ENCODE results near the gene MSMB.
"Not testable (repeated sequence)": the region's sequence is repeated elsewhere in the genome, so short reads cannot be mapped to it uniquely, and the experiment has no call there.

Gene MSMB

GRCh38 chr10:46002916-46003693, 43.0 kb downstream of the MSMB start:
- Histone ChIP-seq H3K4me3 (no peak overlapping the region), H3K9ac (no peak overlapping the region), H4K20me1 (peaks cover 30 to 81% (median 77%) of the 10 kb centered on the region in 11 experiments), H3K4me1 (peaks cover 0 to 15% (median 0%) of the 10 kb centered on the region in 10 experiments; a peak in 6 of 20 replicates), H3K9me3 (replicated peaks in 1 of 11) (peaks cover 9 to 22% (median 17%) of the 10 kb centered on the region in 11 experiments; a peak in 20 of 22 replicates), H3K27me3 (no peaks in the 10 kb centered on the region), H3K4me2 (no peak overlapping the region), H3K27ac (no peak overlapping the region; a peak in 1 of 22 replicates), H3K36me3 (peaks cover 83 to 100% (median 100%) of the 10 kb centered on the region in 11 experiments)
- no peak for TF ChIP-seq Cebpa-rat (IDR thresholded peaks at IDR 0.05)

- H3K27me3 ChIP-seq, H3K4me3 ChIP-seq, H3K4me2 ChIP-seq, H3K27ac ChIP-seq, H3K4me1 ChIP-seq, H3K9ac ChIP-seq: not testable (repeated sequence)
- Histone ChIP-seq H3K36me3 (peaks cover 83 to 100% (median 100%) of the 10 kb centered on the region in 11 experiments), H4K20me1 (peaks cover 23 to 81% (median 69%) of the 10 kb centered on the region in 11 experiments), H3K9me3 (replicated peaks in 1 of 11) (peaks cover 9 to 25% (median 20%) of the 10 kb centered on the region in 11 experiments; a peak in 20 of 22 replicates)
Observed at GRCh38 chr10:46002189-46002687, 43.8 kb downstream of the MSMB start.

- Histone ChIP-seq H3K36me3 (peaks cover 80 to 100% (median 97%) of the 10 kb centered on the region in 11 experiments), H3K9ac (no peak overlapping the region), H3K4me3 (no peak overlapping the region), H3K27ac (no peak overlapping the region), H4K20me1 (peaks cover 23 to 71% (median 60%) of the 10 kb centered on the region in 11 experiments), H3K27me3 (no peaks in the 10 kb centered on the region), H3K4me1 (0 out of 20 replicates have a peak, but pooled peaks cover 0 to 2% (median 0%) of the 10 kb centered on the region in 10 experiments), H3K4me2 (no peak overlapping the region), H3K9me3 (replicated peaks in 1 of 11) (peaks cover 9 to 29% (median 21%) of the 10 kb centered on the region in 11 experiments; a peak in 20 of 22 replicates)
- no peak for TF ChIP-seq Cebpa-rat (IDR thresholded peaks at IDR 0.05)
Observed at GRCh38 chr10:46001187-46001756, 44.8 kb downstream of the MSMB start.

GRCh38 chr10:46000538-46000937, 45.5 kb downstream of the MSMB start:
- Histone ChIP-seq H3K4me2 (no peak overlapping the region), H3K4me3 (no peak overlapping the region), H3K27me3 (no peaks in the 10 kb centered on the region), H3K4me1 (no peaks in the 10 kb centered on the region), H3K9ac (no peak overlapping the region), H3K9me3 (replicated peaks in 1 of 11) (peaks cover 9 to 29% (median 21%) of the 10 kb centered on the region in 11 experiments; a peak in 20 of 22 replicates), H4K20me1 (peaks cover 20 to 64% (median 52%) of the 10 kb centered on the region in 11 experiments; a peak in 21 of 22 replicates), H3K36me3 (peaks cover 73 to 92% (median 90%) of the 10 kb centered on the region in 11 experiments), H3K27ac (peak overlapping the region in 1 of 11 experiments; percentile 11; a peak in 1 of 22 replicates)
- TF ChIP-seq Cebpa-rat (IDR thresholded peaks at IDR 0.05), result no peak

- not testable (repeated sequence) for H3K4me1 ChIP-seq, H3K27me3 ChIP-seq, H3K9ac ChIP-seq, H3K27ac ChIP-seq, H3K4me2 ChIP-seq, H3K4me3 ChIP-seq
- Histone ChIP-seq H4K20me1 (peaks cover 14 to 58% (median 47%) of the 10 kb centered on the region in 11 experiments; a peak in 21 of 22 replicates), H3K36me3 (peaks cover 67 to 89% (median 86%) of the 10 kb centered on the region in 11 experiments), H3K9me3 (replicated peaks in 1 of 11) (peaks cover 9 to 29% (median 21%) of the 10 kb centered on the region in 11 experiments; a peak in 20 of 22 replicates)
Observed at GRCh38 chr10:45999955-46000354, 46.1 kb downstream of the MSMB start.

- no peak for TF ChIP-seq Cebpa-rat (IDR thresholded peaks at IDR 0.05)
- no peaks in the 10 kb centered on the region for H3K4me1 ChIP-seq
- no peak overlapping the region for H3K9ac ChIP-seq
- peaks cover 9 to 29% (median 21%) of the 10 kb centered on the region in 11 experiments; a peak in 20 of 22 replicates for H3K9me3 ChIP-seq (replicated peaks in 1 of 11)
- no peak overlapping the region for H3K27ac ChIP-seq
- no peak overlapping the region for H3K4me2 ChIP-seq
- peaks cover 59 to 87% (median 81%) of the 10 kb centered on the region in 11 experiments for H3K36me3 ChIP-seq
- H3K27me3 ChIP-seq, result no peaks in the 10 kb centered on the region
- H3K4me3 ChIP-seq, result no peak overlapping the region
- H4K20me1 ChIP-seq, result peaks cover 0 to 48% (median 31%) of the 10 kb centered on the region in 11 experiments; a peak in 21 of 22 replicates
Observed at GRCh38 chr10:45997994-45998763, 47.9 kb downstream of the MSMB start.

GRCh38 chr10:45997557-45997956, 48.5 kb downstream of the MSMB start:
- H3K9me3 ChIP-seq (replicated peaks in 1 of 11), result peaks cover 9 to 29% (median 21%) of the 10 kb centered on the region in 11 experiments; a peak in 20 of 22 replicates
- peaks cover 0 to 42% (median 25%) of the 10 kb centered on the region in 11 experiments; a peak in 21 of 22 replicates for H4K20me1 ChIP-seq
- H3K9ac ChIP-seq, result no peak overlapping the region
- no peak for TF ChIP-seq Cebpa-rat (IDR thresholded peaks at IDR 0.05)
- no peaks in the 10 kb centered on the region for H3K27me3 ChIP-seq
- H3K4me1 ChIP-seq, result no peaks in the 10 kb centered on the region
- no peak overlapping the region for H3K4me3 ChIP-seq
- H3K4me2 ChIP-seq, result no peak overlapping the region
- H3K27ac ChIP-seq, result no peak overlapping the region
- H3K36me3 ChIP-seq, result peaks cover 54 to 87% (median 80%) of the 10 kb centered on the region in 11 experiments

GRCh38 chr10:45985590-45985989, 60.5 kb downstream of the MSMB start:
- not testable (repeated sequence) for H3K9me3 ChIP-seq (replicated peaks in 1 of 11); H3K9ac ChIP-seq; H3K27ac ChIP-seq; H3K4me3 ChIP-seq; H3K27me3 ChIP-seq; H3K4me1 ChIP-seq; H3K4me2 ChIP-seq
- Histone ChIP-seq H4K20me1 (peaks cover 0 to 63% (median 15%) of the 10 kb centered on the region in 11 experiments; a peak in 11 of 22 replicates), H3K36me3 (peaks cover 18 to 74% (median 49%) of the 10 kb centered on the region in 11 experiments)

GRCh38 chr10:45984473-45984872, 61.6 kb downstream of the MSMB start:
- not testable (repeated sequence) for H3K27me3 ChIP-seq; H3K9ac ChIP-seq; H3K27ac ChIP-seq; H3K9me3 ChIP-seq (replicated peaks in 1 of 11); H3K4me3 ChIP-seq; H3K4me1 ChIP-seq; H3K4me2 ChIP-seq
- Histone ChIP-seq H4K20me1 (peaks cover 0 to 68% (median 19%) of the 10 kb centered on the region in 11 experiments; a peak in 11 of 22 replicates), H3K36me3 (peaks cover 14 to 63% (median 39%) of the 10 kb centered on the region in 11 experiments)

- not testable (repeated sequence) for H3K4me2 ChIP-seq; H3K4me1 ChIP-seq; H3K9ac ChIP-seq; H3K9me3 ChIP-seq (replicated peaks in 1 of 11); H3K27me3 ChIP-seq; H3K27ac ChIP-seq; H3K4me3 ChIP-seq
- Histone ChIP-seq H4K20me1 (peaks cover 0 to 70% (median 24%) of the 10 kb centered on the region in 11 experiments; a peak in 13 of 22 replicates), H3K36me3 (peaks cover 14 to 63% (median 32%) of the 10 kb centered on the region in 11 experiments)
Observed at GRCh38 chr10:45983538-45984186, 62.4 kb downstream of the MSMB start.

Data from BLaER1 treated with 17β-estradiol and CSF1 and Interleukin-3, amounts not matched to agents 10 nM and 100 nM (cell line).